ENCODE data around the gene ADIPOR2.

The ADIPOR2 gene

DNA sequence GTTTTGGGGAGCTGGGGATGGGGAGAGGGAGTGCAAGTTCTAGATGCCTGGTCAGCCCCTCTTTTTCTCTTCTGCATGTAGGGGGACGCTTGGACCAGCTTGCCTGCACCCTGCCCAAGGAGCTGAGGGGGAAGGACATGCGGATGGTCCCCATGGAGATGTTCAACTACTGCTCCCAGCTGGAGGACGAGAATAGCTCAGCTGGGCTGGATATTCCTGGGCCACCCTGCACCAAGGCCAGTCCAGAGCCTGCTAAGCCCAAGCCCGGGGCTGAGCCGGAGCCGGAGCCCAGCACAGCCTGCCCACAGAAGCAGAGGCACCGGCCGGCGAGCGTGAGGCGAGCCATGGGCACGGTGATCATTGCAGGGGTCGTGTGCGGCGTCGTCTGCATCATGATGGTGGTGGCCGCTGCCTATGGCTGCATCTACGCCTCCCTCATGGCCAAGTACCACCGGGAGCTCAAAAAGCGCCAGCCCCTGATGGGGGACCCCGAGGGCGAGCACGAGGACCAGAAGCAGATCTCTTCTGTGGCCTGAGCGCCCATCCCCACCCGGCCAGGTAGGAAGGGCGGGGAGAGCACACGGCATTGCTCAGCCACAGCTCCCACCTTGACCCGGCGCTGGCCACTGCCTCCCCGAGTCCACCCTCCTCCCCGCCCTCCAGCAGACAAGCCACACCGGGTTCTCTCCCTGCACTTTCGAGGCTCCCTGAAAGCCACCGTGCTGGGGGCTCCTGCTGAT, 143.5 kb downstream of the ADIPOR2 start:
- DNase-seq: no peak

DNA sequence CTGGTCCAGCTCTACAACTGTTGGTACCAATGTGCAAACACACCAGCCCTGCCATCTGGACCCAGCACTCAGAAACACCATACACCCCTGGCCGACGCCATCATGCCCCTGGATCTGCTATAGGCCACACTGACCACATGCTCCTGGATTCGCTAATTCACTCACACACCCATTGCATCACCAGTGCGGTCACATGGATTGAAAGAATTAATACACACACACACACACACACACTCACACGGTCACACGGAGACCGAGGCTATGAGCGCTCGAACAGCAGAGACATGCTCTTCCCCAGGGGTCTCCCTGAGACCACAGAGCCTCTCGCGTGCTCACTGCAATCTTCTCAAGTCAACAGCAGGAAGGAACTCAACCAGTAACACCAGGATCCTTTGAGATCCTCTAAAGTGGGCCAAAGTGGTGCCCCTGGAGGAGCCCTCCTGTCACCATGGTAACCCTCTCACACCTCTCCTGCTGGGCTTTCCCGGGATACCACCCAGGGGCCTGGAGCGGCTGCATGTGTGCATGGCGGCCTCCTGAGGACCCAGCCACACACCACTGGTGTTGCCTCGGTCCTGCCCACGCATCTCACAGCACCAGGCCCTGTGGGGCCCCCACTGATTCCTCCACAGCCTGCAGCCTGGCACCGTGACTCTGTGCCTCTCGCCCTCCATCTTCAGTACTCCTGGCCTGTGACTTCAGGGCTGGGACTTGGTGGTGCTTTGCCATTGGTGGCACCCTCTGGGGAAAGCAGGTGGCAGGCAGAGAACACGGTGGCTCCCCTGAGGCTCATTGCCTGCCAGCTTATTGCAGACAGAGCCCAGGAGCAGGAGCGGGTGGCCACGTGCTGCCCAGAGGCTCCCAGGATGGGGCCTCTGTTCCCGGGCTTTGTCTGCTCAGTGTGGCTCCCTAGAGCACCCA, 144.6 kb downstream of the ADIPOR2 start:
- no peak for DNase-seq

DNA sequence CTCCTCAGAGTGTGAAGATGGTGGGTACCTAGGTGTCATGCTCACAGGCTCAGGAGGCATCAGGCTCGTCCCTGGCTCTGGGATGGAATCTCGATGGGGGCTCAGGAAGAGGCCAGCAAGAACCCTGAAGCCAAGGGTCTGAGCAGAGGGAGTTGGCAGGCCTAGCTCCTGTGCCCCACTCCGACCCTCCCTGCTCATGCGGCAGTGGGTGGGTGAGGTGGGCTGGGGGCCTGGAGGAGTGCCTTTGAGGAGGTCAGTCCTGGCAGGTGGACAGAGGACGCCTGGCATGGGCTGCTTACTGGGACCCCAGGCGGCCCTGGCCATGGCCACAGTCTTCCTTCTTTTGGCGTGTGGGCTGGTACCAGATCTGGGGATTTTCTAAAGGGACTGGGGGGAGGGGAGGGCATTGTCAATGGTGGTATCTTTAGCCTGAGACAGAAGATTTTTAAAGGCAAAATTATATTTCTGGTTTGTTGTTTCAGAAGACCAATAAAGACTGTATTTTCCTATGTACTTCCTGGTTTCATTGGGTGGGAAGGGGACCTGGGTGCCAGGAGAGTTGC, 145.5 kb downstream of the ADIPOR2 start:
- DNase-seq: no peak

DNA sequence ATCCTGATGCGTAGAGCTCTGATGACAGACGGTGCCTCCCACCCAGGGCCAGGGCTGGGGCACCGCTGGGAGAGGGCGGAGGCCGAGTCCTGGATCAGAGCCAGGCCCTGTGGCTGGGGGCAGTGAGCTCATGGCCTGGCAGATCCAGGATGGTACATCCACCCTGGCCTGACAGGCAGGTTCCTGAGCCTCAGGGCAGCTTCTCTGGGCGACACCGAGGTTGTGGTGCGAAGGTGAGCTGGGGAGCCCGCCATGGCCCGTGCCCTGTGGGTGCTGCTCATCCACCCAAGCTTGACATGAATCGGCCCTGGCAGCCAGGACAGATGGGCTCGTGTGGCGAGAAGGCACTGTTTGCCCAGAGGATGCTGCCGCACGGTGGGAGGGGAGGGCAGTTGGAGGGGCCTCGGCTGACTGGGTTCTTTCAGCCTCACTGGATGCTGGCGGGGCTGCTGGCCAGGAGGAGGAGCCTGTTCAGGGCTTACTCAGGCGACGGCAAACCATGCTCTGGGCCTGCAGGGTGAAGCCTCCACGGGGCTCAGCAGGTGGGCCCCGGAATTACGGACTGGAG, 146.1 kb downstream of the ADIPOR2 start:
- no peak for DNase-seq

DNA sequence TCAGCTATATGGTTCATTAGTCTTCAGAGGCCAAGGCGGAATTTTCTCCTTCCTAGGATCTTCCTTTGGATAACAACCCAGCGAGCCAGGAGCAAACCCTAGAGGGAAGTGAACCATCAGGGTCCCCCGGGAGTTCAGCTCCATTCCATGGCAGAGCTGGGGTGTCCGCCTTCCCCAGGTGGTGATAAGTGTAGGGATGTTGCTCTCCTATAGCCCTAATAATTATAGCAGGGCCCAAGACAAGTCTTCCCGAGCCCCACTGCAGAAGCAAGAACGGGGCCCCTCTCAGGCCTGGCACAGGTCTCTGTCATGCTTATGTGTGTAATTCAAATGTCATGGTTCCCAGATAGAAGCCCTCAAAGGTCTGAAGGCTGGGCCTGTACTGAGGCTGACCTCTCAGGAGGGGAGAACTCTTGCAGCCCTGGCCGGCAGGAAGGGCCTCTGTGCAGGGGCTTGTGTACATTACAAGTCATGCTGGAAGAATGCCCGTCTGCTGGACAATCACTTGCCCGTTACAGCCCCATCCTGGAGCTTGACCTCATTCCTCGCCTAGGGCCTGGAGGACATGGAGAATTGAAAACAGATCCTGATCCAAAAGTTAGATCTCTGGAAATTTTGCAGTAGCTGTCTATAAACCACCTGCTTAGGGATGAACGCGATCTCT, 146.8 kb downstream of the ADIPOR2 start:
- DNase-seq: peak; percentile 93

All from islet precursor cell (in vitro differentiated cells).